H1 (cell line): Measurements from ENCODE around the gene PPP1R27. TPM values are rescaled to one million over a fixed set of nuclear protein-coding genes. Genes with fewer than 3 reads are reported as not detected.

Experiments used
- ATF3 ChIP-seq: IDR thresholded peaks from 2 replicates; pipeline ENCODE4 v1.6.1; 2011; ENCODE audit warnings: low read depth, mild to moderate bottlenecking, low read length; ENCODE audit not compliant: insufficient read depth
- CHD2 ChIP-seq: IDR thresholded peaks from 2 replicates; pipeline ENCODE4 v1.6.1; 2012; ENCODE audit warnings: low read length, improper control_type of control experiment
- CHD7 ChIP-seq: fragments of 300-600 bp; sonication (generic); IDR thresholded peaks from 2 replicates; pipeline ENCODE4 v1.7.1; 2012; ENCODE audit warnings: low read length, moderate library complexity, mild to moderate bottlenecking, inconsistent platforms; ENCODE audit not compliant: insufficient replicate concordance
- CREB1 ChIP-seq: IDR thresholded peaks from 2 replicates; pipeline ENCODE4 v1.6.1; 2012; ENCODE audit warnings: inconsistent platforms
- CTCF ChIP-seq, 3 experiments: IDR thresholded peaks; 1 replicate in 2 of 3; 2 replicates in 1 of 3; pipeline versions ENCODE4 v1.5.1 to v1.6.1; 2011; ENCODE audit warnings: low read length in 3 of 3, mild to moderate bottlenecking in 3 of 3, inconsistent platforms in 2 of 3, low read depth in 1 of 3, moderate library complexity in 1 of 3; ENCODE audit not compliant: insufficient read depth in 1 of 3; ENCODE audit errors: control extremely low read depth in 1 of 3
- FOSL1 ChIP-seq: IDR thresholded peaks from 2 replicates; pipeline ENCODE4 v1.6.1; 2011; ENCODE audit warnings: mild to moderate bottlenecking, low read depth, low read length, moderate library complexity; ENCODE audit not compliant: insufficient read depth
- POLR2AphosphoS5 ChIP-seq: IDR thresholded peaks from 2 replicates; pipeline ENCODE4 v1.6.1; 2011; ENCODE audit warnings: low read depth, low read length
- SUZ12 ChIP-seq: fragments of 200-600 bp; sonication (generic); IDR thresholded peaks from 2 replicates; pipeline ENCODE4 v1.6.1; 2012; ENCODE audit warnings: mild to moderate bottlenecking, inconsistent platforms, low read length, moderate library complexity, mixed read lengths
- ZNF274 ChIP-seq: IDR thresholded peaks from 2 replicates; pipeline ENCODE4 v1.7.0; 2012; ENCODE audit warnings: low read length, borderline replicate concordance; ENCODE audit errors: extremely low read depth
- polyA plus RNA-seq, 7 experiments: library from polyadenylated mRNA; depleted of rRNA in 3 of 7; stranded (reverse) in 5 of 7; unstranded in 2 of 7; fragments of >200 nt in 5 of 7; fragments of 200-250 nt in 2 of 7; gene quantifications; 1 replicate in 5 of 7; 2 replicates in 1 of 7; 4 replicates in 1 of 7; pipeline versions ENCODE4 v1.2.1 to v1.2.3, GENCODE V29; 2011 to 2013; ENCODE audit warnings: missing spikeins in 2 of 7, mixed read lengths in 2 of 7
- total RNA-seq: library from RNA; stranded (reverse); fragmentation: NEBNext Ultra II Directional; extraction: Animal tissue kit (Norgen Biotek cat#: 25700); gene quantifications from 2 replicates; pipeline ENCODE4 v1.2.1, GENCODE V29; 2021

PPP1R27 gene
- total and polyA plus RNA-seq, 2 of the 8 experiments (the other 6 are each of a cell fraction or from before 2014, with no cell fraction given) = 0.27 TPM; not detected in 1

DNA sequence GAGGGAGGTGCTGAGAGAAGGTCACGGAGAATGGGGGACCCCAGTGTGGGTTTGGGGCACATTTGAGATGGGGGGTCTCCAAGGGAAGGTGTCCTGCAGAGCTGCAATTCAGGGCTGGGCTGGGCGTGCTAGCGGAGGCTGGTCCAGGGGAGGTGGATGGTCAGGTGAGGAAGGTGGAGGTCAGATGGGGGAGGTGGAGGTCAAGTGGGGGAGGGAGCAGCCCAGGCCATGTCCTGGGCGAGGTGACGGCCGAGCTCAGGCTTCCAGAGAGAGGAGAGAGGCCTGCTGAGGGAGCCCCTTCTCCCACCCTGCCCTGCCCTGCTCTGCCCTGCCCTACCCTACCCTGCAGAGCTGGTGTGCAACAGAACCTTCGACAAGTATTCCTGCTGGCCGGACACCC is 24.4 kb downstream of the PPP1R27 start (continued):
- TF ChIP-seq CHD7 (no peak), SUZ12 (no peak), CREB1 (no peak), FOSL1 (no peak), ATF3 (no peak), CHD2 (no peak), CTCF (IDR thresholded peaks at IDR 0.05; ENCODE audit: control extremely low read depth in 1 of 3, insufficient read depth in 1 of 3, low read depth in 1 of 3, low read length in 3 of 3) (no peak), POLR2AphosphoS5 (no peak), ZNF274 (no peak)
